SK-N-SH (cell line): ENCODE measurements around the gene MBP. TPM values are rescaled to one million over a fixed set of nuclear protein-coding genes. Genes with fewer than 3 reads are reported as not detected.
A peak's percentile ranks its signal among the peaks of the same experiment; 100 is the strongest.

ENCODE experiments used
- CTCF ChIA-PET: fragments of 300-600, 350-600 bp; formaldehyde crosslinking; extraction: SDS; loops from one replicate; lab custom pipeline; 2021; lab: Yijun Ruan, JAX
- POLR2A ChIA-PET: fragments of 350-600 bp; sonication (Branson Sonifier 250); formaldehyde crosslinking; extraction: SDS; loops from one replicate; lab custom pipeline; 2020; ENCODE audit warnings: antibody characterized with exemption, inconsistent platforms; lab: Yijun Ruan, JAX
- DNase-seq: peaks from one replicate; pipeline ENCODE4 v3.0.0; 2012
- H2AFZ ChIP-seq: fragments of 200-600 bp; sonication (generic); 2 replicates; pipeline ENCODE4 v1.8.1; 2016; ENCODE audit warnings: antibody characterized with exemption, mild to moderate bottlenecking, low read depth
- H3F3A ChIP-seq: fragments of 200-600 bp; sonication (generic); replicated peaks from 2 replicates; pipeline ENCODE3; 2016; ENCODE audit warnings: antibody characterized with exemption, mild to moderate bottlenecking; ENCODE audit not compliant: insufficient read depth
- H3K27ac ChIP-seq, 2 experiments: fragments of 200-500 bp in 1 of 2; fragments of 200-600 bp in 1 of 2; sonication (Bioruptor generic) in 1 of 2; sonication (generic), shearing (Covaris generic) in 1 of 2; 2 replicates each; pipeline versions ENCODE4 v1.5.1 to v1.6.1; 2014 to 2016; ENCODE audit warnings: low read depth in 2 of 2, inconsistent platforms in 1 of 2, low read length in 1 of 2, mild to moderate bottlenecking in 1 of 2, mixed read lengths in 1 of 2
- H3K27me3 ChIP-seq: fragments of 200-600 bp; sonication (generic), shearing (Covaris generic); 2 replicates; pipeline ENCODE4 v1.6.1; 2016; ENCODE audit warnings: mixed run types; ENCODE audit not compliant: insufficient read depth
- H3K36me3 ChIP-seq, 2 experiments: fragments of 200-500 bp in 1 of 2; fragments of 200-600 bp in 1 of 2; sonication (Bioruptor generic) in 1 of 2; sonication (generic) in 1 of 2; replicated peaks in 1 of 2; 2 replicates each; pipeline versions ENCODE3 to v1.5.1; 2014 to 2016; ENCODE audit warnings: low read length in 1 of 2, mild to moderate bottlenecking in 1 of 2; ENCODE audit not compliant: insufficient read depth in 2 of 2, control insufficient read depth in 1 of 2
- H3K4me1 ChIP-seq, 2 experiments: fragments of 200-500 bp in 1 of 2; fragments of 200-600 bp in 1 of 2; sonication (Bioruptor generic) in 1 of 2; sonication (generic), shearing (Covaris generic) in 1 of 2; 2 replicates each; pipeline versions ENCODE4 v1.5.1 to v1.6.1; 2014 to 2016; ENCODE audit warnings: low read depth in 1 of 2, low read length in 1 of 2, mixed run types in 1 of 2; ENCODE audit not compliant: insufficient read depth in 2 of 2, control insufficient read depth in 1 of 2
- H3K4me2 ChIP-seq: fragments of 200-600 bp; sonication (generic), shearing (Covaris generic); 2 replicates; pipeline ENCODE4 v1.6.1; 2017; ENCODE audit warnings: mixed run types
- H3K4me3 ChIP-seq, 2 experiments: fragments of 200-500 bp in 1 of 2; fragments of 200-600 bp in 1 of 2; sonication (Bioruptor generic) in 1 of 2; sonication (generic), shearing (Covaris generic) in 1 of 2; 2 replicates each; pipeline versions ENCODE4 v1.5.1 to v1.8.1; 2014 to 2016; ENCODE audit warnings: low read depth in 2 of 2, inconsistent platforms in 1 of 2, low read length in 1 of 2, mild to moderate bottlenecking in 1 of 2, mixed read lengths in 1 of 2, moderate library complexity in 1 of 2
- H3K79me2 ChIP-seq: fragments of 200-600 bp; sonication (generic); 2 replicates; pipeline ENCODE4 v1.8.1; 2017; ENCODE audit warnings: mild to moderate bottlenecking; ENCODE audit not compliant: insufficient read depth
- H3K9ac ChIP-seq: fragments of 200-600 bp; sonication (generic); 2 replicates; pipeline ENCODE4 v1.6.1; 2017; ENCODE audit warnings: mixed run types
- H3K9me2 ChIP-seq: fragments of 200-600 bp; sonication (generic); 2 replicates; pipeline ENCODE4 v1.6.1; 2017; ENCODE audit warnings: mixed run types
- H3K9me3 ChIP-seq: fragments of 200-600 bp; sonication (generic); 2 replicates; pipeline ENCODE4 v1.6.1; 2017; ENCODE audit warnings: mixed run types, mild to moderate bottlenecking, moderate library complexity
- H4K20me1 ChIP-seq: fragments of 200-600 bp; sonication (generic); 2 replicates; pipeline ENCODE4 v1.6.1; 2017; ENCODE audit warnings: mild to moderate bottlenecking, mixed run types; ENCODE audit not compliant: insufficient read depth
- CTCF ChIP-seq: fragments of 200-600 bp; sonication (generic); IDR thresholded peaks from 2 replicates; pipeline ENCODE4 v1.6.1; 2017; ENCODE audit warnings: antibody characterized with exemption, mild to moderate bottlenecking, moderate library complexity
- EP300 ChIP-seq, 2 experiments: IDR thresholded peaks; 2 replicates each; pipeline versions ENCODE4 v1.4.0 to v1.6.1; 2012; ENCODE audit warnings: borderline replicate concordance in 1 of 2, low read depth in 1 of 2, low read length in 1 of 2
- FOXJ3 ChIP-seq: sonication (generic); formaldehyde crosslinking; IDR thresholded peaks from 2 replicates; pipeline ENCODE4 v1.5.1; 2020; ENCODE audit warnings: mild to moderate bottlenecking, missing genetic modification reagents
- FOXM1 ChIP-seq: IDR thresholded peaks from 2 replicates; pipeline ENCODE4 v1.4.0; 2012; ENCODE audit warnings: low read depth, mild to moderate bottlenecking
- GATA2 ChIP-seq: sonication (generic); formaldehyde crosslinking; IDR thresholded peaks from 2 replicates; pipeline ENCODE4 v1.5.0; 2020; ENCODE audit warnings: mild to moderate bottlenecking, missing genetic modification reagents
- MEF2A ChIP-seq: IDR thresholded peaks from 2 replicates; pipeline ENCODE4 v1.4.0; 2012; ENCODE audit warnings: low read depth, borderline replicate concordance
- NRF1 ChIP-seq: IDR thresholded peaks from 2 replicates; pipeline ENCODE4 v1.6.1; 2012; ENCODE audit warnings: low read depth, mild to moderate bottlenecking, low read length
- POLR2AphosphoS5 ChIP-seq: IDR thresholded peaks from 2 replicates; pipeline ENCODE4 v1.6.1; 2012; ENCODE audit warnings: low read depth, low read length
- RCOR1 ChIP-seq: fragments of 150-350 bp; IDR thresholded peaks from 2 replicates; pipeline ENCODE4 v1.6.1; 2017; ENCODE audit warnings: antibody characterized with exemption, low read length
- REST ChIP-seq: IDR thresholded peaks from 2 replicates; pipeline ENCODE4 v1.6.1; 2012; ENCODE audit warnings: mild to moderate bottlenecking, low read depth, low read length, moderate library complexity
- RXRA ChIP-seq: IDR thresholded peaks from 2 replicates; pipeline ENCODE4 v1.4.0; 2012; ENCODE audit warnings: low read depth, mild to moderate bottlenecking, borderline replicate concordance
- TCF12 ChIP-seq: IDR thresholded peaks from 2 replicates; pipeline ENCODE4 v1.4.0; 2012
- ZBTB33 ChIP-seq: IDR thresholded peaks from 2 replicates; pipeline ENCODE4 v1.4.0; 2012; ENCODE audit warnings: low read depth, borderline replicate concordance
- WGBS: methylation state at CpG from one replicate; pipeline ENCODE4 v1.1.6; 2017; ENCODE audit warnings: low lambda C conversion rate; 5-methylcytosine and 5-hydroxymethylcytosine counted together
- polyA plus RNA-seq, 3 experiments: library from polyadenylated mRNA; depleted of rRNA; stranded (reverse); fragments of >200 nt; gene quantifications; 2 replicates each; pipeline ENCODE4 v1.2.3, GENCODE V29; 2012

Gene MBP
- polyA plus RNA-seq, 1 of the 3 experiments (the other 2 are of a cell fraction), result 1.6 TPM

- TF ChIP-seq CTCF (no peak), RCOR1 (no peak), TCF12 (peak; percentile 85), EP300 (IDR thresholded peaks at IDR 0.05; ENCODE audit: borderline replicate concordance in 1 of 2, low read depth in 1 of 2, low read length in 1 of 2) (peak in 1 of 2 experiments; percentile 34; a peak in 1 of 4 replicates)
Measured at GRCh38 chr18:77127769-77128671, 4.6 kb downstream of the MBP start (continued).

- ChIA-PET POLR2A (no interaction called here), CTCF (no interaction called here)
- Histone ChIP-seq H2AFZ (peak overlapping the region; percentile 40; the same call in 1 of the 2 replicates), H3K27me3 (no peaks in the 10 kb centered on the region), H3K79me2 (no peaks in the 10 kb centered on the region), H4K20me1 (no peaks in the 10 kb centered on the region), H3K4me1 (peaks cover 0 to 2% of the 10 kb centered on the region in 2 experiments; a peak in 3 of 4 replicates), H3K36me3 (no peaks in the 10 kb centered on the region), H3K27ac (no peak overlapping the region), H3K9me2 (no peaks in the 10 kb centered on the region), H3K4me3 (no peak overlapping the region), H3K9me3 (no peaks in the 10 kb centered on the region), H3F3A (peaks cover 12% of the 10 kb centered on the region), H3K4me2 (no peak overlapping the region), H3K9ac (no peak overlapping the region)
- no peak for DNase-seq
- WGBS, result 66% methylated on average over 6 of the region's 9 CpGs
- TF ChIP-seq ZBTB33 (no peak), TCF12 (no peak), NRF1 (no peak), FOXJ3 (CRISPR knock-in tag) (no peak), MEF2A (no peak), GATA2 (CRISPR knock-in tag) (no peak), FOXM1 (no peak), REST (no peak), EP300 (IDR thresholded peaks at IDR 0.05; ENCODE audit: borderline replicate concordance in 1 of 2, low read depth in 1 of 2, low read length in 1 of 2) (no peak), RXRA (no peak), POLR2AphosphoS5 (no peak)
Measured at GRCh38 chr18:77124452-77124922, 8.1 kb downstream of the MBP start.
